Epithelial cell of proximal tubule (primary cell): ENCODE data around the gene KIFC3. TPM values are rescaled to one million over a fixed set of nuclear protein-coding genes. Genes with fewer than 3 reads are reported as not detected.
"Not testable (repeated sequence)": the region's sequence is repeated elsewhere in the genome, so short reads cannot be mapped to it uniquely, and the experiment has no call there.

Experiments used
- DNase-seq: peaks from one replicate; pipeline ENCODE4 v3.0.0-alpha.2; 2011; ENCODE audit warnings: low read depth
- H3K4me3 ChIP-seq: 2 replicates; pipeline ENCODE4 v1.5.1; 2011; ENCODE audit warnings: low read depth, mild to moderate bottlenecking, low read length
- CTCF ChIP-seq: conservative IDR thresholded peaks from 2 replicates; pipeline ENCODE4 v1.5.1; 2012; ENCODE audit warnings: low read depth, mild to moderate bottlenecking, low read length
- total RNA-seq: library from RNA; depleted of rRNA; stranded (reverse); fragments of >200 nt; gene quantifications from 2 replicates; pipeline ENCODE4 v1.2.3, GENCODE V29; 2015

KIFC3 gene
- total RNA-seq: 79.1 and 86.0 TPM in 2 replicates

GRCh38 chr16:57802341-57803133, at the start of gene KIFC3:
Gene KIFC3 (minus strand): TSS chr16:57802491. CDS start chr16:57798243, 4,248 bp downstream.
- no peak for TF ChIP-seq CTCF
- no peak for DNase-seq

GRCh38 chr16:57848181-57848580, 45.9 kb upstream of the KIFC3 start:
- DNase-seq: no peak
- no peak for TF ChIP-seq CTCF
- no peak overlapping the region for H3K4me3 ChIP-seq

More at GRCh38 chr16:57802341-57803133, at the start of gene KIFC3:
- peak within 1 kb of the TSS; percentile 84 for H3K4me3 ChIP-seq

GRCh38 chr16:57846931-57847330, 44.6 kb upstream of the KIFC3 start:
- not testable (repeated sequence) for DNase-seq, H3K4me3 ChIP-seq

- no peak overlapping the region for H3K4me3 ChIP-seq
- no peak for TF ChIP-seq CTCF
- no peak for DNase-seq
Measured at GRCh38 chr16:57846078-57846697, 43.9 kb upstream of the KIFC3 start.

- H3K4me3 ChIP-seq: no peak overlapping the region
- TF ChIP-seq CTCF: no peak
- DNase-seq: no peak
Measured at GRCh38 chr16:57845115-57845514, 42.8 kb upstream of the KIFC3 start.

GRCh38 chr16:57844416-57845030, 42.2 kb upstream of the KIFC3 start:
- no peak for TF ChIP-seq CTCF
- no peak overlapping the region for H3K4me3 ChIP-seq
- DNase-seq: no peak

GRCh38 chr16:57843400-57843799, 41.1 kb upstream of the KIFC3 start:
- no peak for DNase-seq
- no peak for TF ChIP-seq CTCF
- H3K4me3 ChIP-seq: no peak overlapping the region
